HepG2 (cell line): ENCODE measurements around the gene LRRC45. TPM values are rescaled to one million over a fixed set of nuclear protein-coding genes. Genes with fewer than 3 reads are reported as not detected.

Experiments used
- ARID2 ChIP-seq: sonication (generic); formaldehyde crosslinking; IDR thresholded peaks from 2 replicates; pipeline ENCODE4 v1.8.1; 2022; ENCODE audit warnings: mild to moderate bottlenecking, missing genetic modification reagents, borderline replicate concordance
- ATF7-NPFF ChIP-seq: sonication (generic); formaldehyde crosslinking; IDR thresholded peaks from 2 replicates; pipeline ENCODE4 v1.8.1; 2023; ENCODE audit warnings: mild to moderate bottlenecking, low read depth, missing genetic modification reagents, moderate library complexity
- BRD4 ChIP-seq: sonication (generic); formaldehyde crosslinking; IDR thresholded peaks from 2 replicates; pipeline ENCODE4 v1.4.0; 2020; ENCODE audit warnings: missing genetic modification reagents
- CHCHD3 ChIP-seq: sonication (generic); formaldehyde crosslinking; IDR thresholded peaks from 2 replicates; pipeline ENCODE4 v1.8.0; 2022; ENCODE audit warnings: mild to moderate bottlenecking, missing genetic modification reagents, moderate library complexity
- GLI4 ChIP-seq: sonication (generic); formaldehyde crosslinking; IDR thresholded peaks from 2 replicates; pipeline ENCODE4 v1.5.1; 2020; ENCODE audit warnings: missing genetic modification reagents, mild to moderate bottlenecking, moderate library complexity, borderline replicate concordance
- HHEX ChIP-seq: IDR thresholded peaks from 2 replicates; pipeline ENCODE4 v1.6.1; 2016; ENCODE audit warnings: control low read depth
- HIVEP1 ChIP-seq: sonication (generic); formaldehyde crosslinking; IDR thresholded peaks from 2 replicates; pipeline ENCODE4 v1.4.0; 2020; ENCODE audit warnings: mild to moderate bottlenecking, missing genetic modification reagents
- KDM3A ChIP-seq: IDR thresholded peaks from 2 replicates; pipeline ENCODE4 v1.6.1; 2018; ENCODE audit warnings: low read depth, missing compliant biosample characterization
- MXD4 ChIP-seq: IDR thresholded peaks from 2 replicates; pipeline ENCODE4 v1.6.1; 2016; ENCODE audit warnings: mild to moderate bottlenecking, missing biosample characterization, missing genetic modification reagents
- NFATC3 ChIP-seq: sonication (generic); formaldehyde crosslinking; IDR thresholded peaks from 2 replicates; pipeline ENCODE4 v1.5.1; 2020; ENCODE audit warnings: mild to moderate bottlenecking, missing genetic modification reagents
- NFYB ChIP-seq: sonication (generic); formaldehyde crosslinking; IDR thresholded peaks from 2 replicates; pipeline ENCODE4 v1.4.0; 2020; ENCODE audit warnings: missing genetic modification reagents
- POLR2AphosphoS2 ChIP-seq: IDR thresholded peaks from 2 replicates; pipeline ENCODE4 v1.6.1; 2011; ENCODE audit warnings: low read depth, low read length, improper control_type of control experiment
- PRPF4 ChIP-seq: fragments of 200-400 bp; formaldehyde crosslinking; IDR thresholded peaks from 2 replicates; pipeline ENCODE4 v1.6.1; 2016; ENCODE audit warnings: low read length, low read depth; ENCODE audit not compliant: poor library complexity, severe bottlenecking
- SOX5 ChIP-seq: IDR thresholded peaks from 2 replicates; pipeline ENCODE4 v1.6.1; 2016; ENCODE audit warnings: borderline replicate concordance
- SOX6 ChIP-seq, 2 experiments: fragments of 450-650 bp in 1 of 2; sonication (generic) in 1 of 2; formaldehyde crosslinking in 1 of 2; IDR thresholded peaks; 2 replicates each; pipeline versions ENCODE4 v1.4.0 to v1.6.1; 2017 to 2020; ENCODE audit warnings: antibody characterized with exemption in 1 of 2, mild to moderate bottlenecking in 1 of 2, missing genetic modification reagents in 1 of 2
- SRY ChIP-seq: sonication (generic); formaldehyde crosslinking; IDR thresholded peaks from 2 replicates; pipeline ENCODE4 v1.8.0; 2022; ENCODE audit warnings: mild to moderate bottlenecking, missing genetic modification reagents
- XBP1 ChIP-seq: sonication (generic); formaldehyde crosslinking; IDR thresholded peaks from 2 replicates; pipeline ENCODE4 v1.5.0; 2020; ENCODE audit warnings: missing genetic modification reagents
- ZNF564 ChIP-seq: sonication (generic); formaldehyde crosslinking; IDR thresholded peaks from 2 replicates; pipeline ENCODE4 v1.8.1; 2023; ENCODE audit warnings: mild to moderate bottlenecking, missing genetic modification reagents
- ZNF605 ChIP-seq: sonication (generic); formaldehyde crosslinking; IDR thresholded peaks from 2 replicates; pipeline ENCODE4 v1.8.0; 2022; ENCODE audit warnings: mild to moderate bottlenecking, missing genetic modification reagents
- ZNF678 ChIP-seq: sonication (generic); formaldehyde crosslinking; IDR thresholded peaks from 2 replicates; pipeline ENCODE4 v1.4.0; 2020; ENCODE audit warnings: mild to moderate bottlenecking, missing genetic modification reagents
- ZNF839 ChIP-seq: sonication (generic); formaldehyde crosslinking; IDR thresholded peaks from 2 replicates; pipeline ENCODE4 v1.4.0; 2020; ENCODE audit warnings: missing genetic modification reagents, mild to moderate bottlenecking, borderline replicate concordance
- polyA plus RNA-seq, 8 experiments: library from polyadenylated mRNA; depleted of rRNA in 3 of 8; stranded (reverse) in 7 of 8; unstranded in 1 of 8; fragments of >200 nt; fragmentation: Illumina TruSeq in 4 of 8; extraction: Trizol in 4 of 8; gene quantifications; 2 replicates each; pipeline versions ENCODE4 v1.2.1 to v1.2.3, GENCODE V29; 2011 to 2016; ENCODE audit warnings: low read depth in 4 of 8, missing spikeins in 1 of 8, mixed read lengths in 1 of 8; ENCODE audit not compliant: insufficient read depth in 1 of 8
- total RNA-seq, 5 experiments: library from RNA; depleted of rRNA; stranded (reverse); fragments of >200 nt; fragmentation: Illumina TruSeq; extraction: Trizol; gene quantifications; 2 replicates each; pipeline ENCODE4 v1.2.3, GENCODE V29; 2016; ENCODE audit warnings: low read depth in 1 of 5
- TF ChIP-seq, protein P1 (sequence below): sonication (generic); formaldehyde crosslinking; IDR thresholded peaks from 2 replicates; pipeline ENCODE4 v1.5.1; 2020; ENCODE audit warnings: missing genetic modification reagents, mild to moderate bottlenecking, borderline replicate concordance
- TF ChIP-seq, protein P2 (sequence below): sonication (generic); formaldehyde crosslinking; conservative IDR thresholded peaks from 2 replicates; pipeline ENCODE4 v1.4.0; 2020; ENCODE audit warnings: missing genetic modification reagents
- TF ChIP-seq, protein P3 (sequence below): sonication (generic); formaldehyde crosslinking; IDR thresholded peaks from 2 replicates; pipeline ENCODE4 v1.4.0; 2020; ENCODE audit warnings: mild to moderate bottlenecking, missing genetic modification reagents
- TF ChIP-seq, protein P4 (sequence below): sonication (generic); formaldehyde crosslinking; IDR thresholded peaks from 2 replicates; pipeline ENCODE4 v1.4.0; 2020; ENCODE audit warnings: missing genetic modification reagents

LRRC45 gene
- total and polyA plus RNA-seq, 2 of the 13 experiments (the other 11 are each of a cell fraction or from before 2014, with no cell fraction given), result 11.6 to 48.1 TPM

DNA sequence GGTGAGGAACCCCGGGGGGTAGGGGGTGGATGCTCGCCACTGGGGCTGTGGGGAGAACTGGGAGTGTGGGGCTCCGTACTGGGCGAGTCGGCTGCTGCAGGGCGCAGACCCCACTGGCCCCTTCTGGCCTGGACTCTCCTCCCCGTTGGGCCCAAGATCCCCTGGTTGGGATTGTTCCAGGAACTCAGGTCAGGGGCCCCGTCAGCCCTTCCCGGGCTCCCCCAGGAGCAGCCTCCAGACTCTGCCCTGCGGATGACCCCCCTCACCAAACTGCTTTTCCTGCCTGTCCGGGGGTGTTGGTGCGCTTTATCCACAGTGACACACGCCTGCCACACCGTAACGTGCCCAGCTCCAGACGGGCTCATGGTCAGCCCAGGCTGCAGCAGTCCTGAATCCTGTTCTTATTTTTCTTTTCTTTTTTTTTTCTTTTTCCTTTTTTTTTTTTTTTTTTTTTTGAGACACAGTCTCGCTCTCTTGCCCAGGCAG, 21.5 kb upstream of the LRRC45 start (continued):
- TF ChIP-seq, protein P1, sequence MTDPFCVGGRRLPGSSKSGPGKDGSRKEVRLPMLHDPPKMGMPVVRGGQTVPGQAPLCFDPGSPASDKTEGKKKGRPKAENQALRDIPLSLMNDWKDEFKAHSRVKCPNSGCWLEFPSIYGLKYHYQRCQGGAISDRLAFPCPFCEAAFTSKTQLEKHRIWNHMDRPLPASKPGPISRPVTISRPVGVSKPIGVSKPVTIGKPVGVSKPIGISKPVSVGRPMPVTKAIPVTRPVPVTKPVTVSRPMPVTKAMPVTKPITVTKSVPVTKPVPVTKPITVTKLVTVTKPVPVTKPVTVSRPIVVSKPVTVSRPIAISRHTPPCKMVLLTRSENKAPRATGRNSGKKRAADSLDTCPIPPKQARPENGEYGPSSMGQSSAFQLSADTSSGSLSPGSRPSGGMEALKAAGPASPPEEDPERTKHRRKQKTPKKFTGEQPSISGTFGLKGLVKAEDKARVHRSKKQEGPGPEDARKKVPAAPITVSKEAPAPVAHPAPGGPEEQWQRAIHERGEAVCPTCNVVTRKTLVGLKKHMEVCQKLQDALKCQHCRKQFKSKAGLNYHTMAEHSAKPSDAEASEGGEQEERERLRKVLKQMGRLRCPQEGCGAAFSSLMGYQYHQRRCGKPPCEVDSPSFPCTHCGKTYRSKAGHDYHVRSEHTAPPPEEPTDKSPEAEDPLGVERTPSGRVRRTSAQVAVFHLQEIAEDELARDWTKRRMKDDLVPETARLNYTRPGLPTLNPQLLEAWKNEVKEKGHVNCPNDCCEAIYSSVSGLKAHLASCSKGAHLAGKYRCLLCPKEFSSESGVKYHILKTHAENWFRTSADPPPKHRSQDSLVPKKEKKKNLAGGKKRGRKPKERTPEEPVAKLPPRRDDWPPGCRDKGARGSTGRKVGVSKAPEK (CRISPR knock-in tag), result no peak
- TF ChIP-seq SOX6 (IDR thresholded peaks at IDR 0.05) (no peak), SOX6 (CRISPR knock-in tag; IDR thresholded peaks at IDR 0.05) (no peak), ARID2 (CRISPR knock-in tag) (no peak), NFYB (CRISPR knock-in tag) (no peak), KDM3A (CRISPR knock-in tag) (no peak), GLI4 (CRISPR knock-in tag) (no peak), CHCHD3 (CRISPR knock-in tag) (peak; percentile 82; the same call in 1 of the 2 replicates), ATF7-NPFF (CRISPR knock-in tag) (peak; percentile 38; the same call in 1 of the 2 replicates), MXD4 (no peak), SRY (CRISPR knock-in tag) (no peak), HIVEP1 (no peak), SOX5 (no peak), XBP1 (no peak), POLR2AphosphoS2 (no peak), ZNF839 (CRISPR knock-in tag) (no peak), BRD4 (0 out of 2 replicates have a peak, but pooled peaks have one; percentile 14), ZNF678 (CRISPR knock-in tag) (no peak), ZNF564 (CRISPR knock-in tag) (peak; percentile 34; the same call in 1 of the 2 replicates), NFATC3 (CRISPR knock-in tag) (no peak), HHEX (CRISPR knock-in tag) (no peak), ZNF605 (no peak), PRPF4 (peak; percentile 60)
- TF ChIP-seq, protein P2, sequence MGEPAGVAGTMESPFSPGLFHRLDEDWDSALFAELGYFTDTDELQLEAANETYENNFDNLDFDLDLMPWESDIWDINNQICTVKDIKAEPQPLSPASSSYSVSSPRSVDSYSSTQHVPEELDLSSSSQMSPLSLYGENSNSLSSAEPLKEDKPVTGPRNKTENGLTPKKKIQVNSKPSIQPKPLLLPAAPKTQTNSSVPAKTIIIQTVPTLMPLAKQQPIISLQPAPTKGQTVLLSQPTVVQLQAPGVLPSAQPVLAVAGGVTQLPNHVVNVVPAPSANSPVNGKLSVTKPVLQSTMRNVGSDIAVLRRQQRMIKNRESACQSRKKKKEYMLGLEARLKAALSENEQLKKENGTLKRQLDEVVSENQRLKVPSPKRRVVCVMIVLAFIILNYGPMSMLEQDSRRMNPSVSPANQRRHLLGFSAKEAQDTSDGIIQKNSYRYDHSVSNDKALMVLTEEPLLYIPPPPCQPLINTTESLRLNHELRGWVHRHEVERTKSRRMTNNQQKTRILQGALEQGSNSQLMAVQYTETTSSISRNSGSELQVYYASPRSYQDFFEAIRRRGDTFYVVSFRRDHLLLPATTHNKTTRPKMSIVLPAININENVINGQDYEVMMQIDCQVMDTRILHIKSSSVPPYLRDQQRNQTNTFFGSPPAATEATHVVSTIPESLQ, result no peak
- TF ChIP-seq, protein P3, sequence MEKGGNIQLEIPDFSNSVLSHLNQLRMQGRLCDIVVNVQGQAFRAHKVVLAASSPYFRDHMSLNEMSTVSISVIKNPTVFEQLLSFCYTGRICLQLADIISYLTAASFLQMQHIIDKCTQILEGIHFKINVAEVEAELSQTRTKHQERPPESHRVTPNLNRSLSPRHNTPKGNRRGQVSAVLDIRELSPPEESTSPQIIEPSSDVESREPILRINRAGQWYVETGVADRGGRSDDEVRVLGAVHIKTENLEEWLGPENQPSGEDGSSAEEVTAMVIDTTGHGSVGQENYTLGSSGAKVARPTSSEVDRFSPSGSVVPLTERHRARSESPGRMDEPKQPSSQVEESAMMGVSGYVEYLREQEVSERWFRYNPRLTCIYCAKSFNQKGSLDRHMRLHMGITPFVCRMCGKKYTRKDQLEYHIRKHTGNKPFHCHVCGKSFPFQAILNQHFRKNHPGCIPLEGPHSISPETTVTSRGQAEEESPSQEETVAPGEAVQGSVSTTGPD (CRISPR knock-in tag), result no peak
- TF ChIP-seq, protein P4, sequence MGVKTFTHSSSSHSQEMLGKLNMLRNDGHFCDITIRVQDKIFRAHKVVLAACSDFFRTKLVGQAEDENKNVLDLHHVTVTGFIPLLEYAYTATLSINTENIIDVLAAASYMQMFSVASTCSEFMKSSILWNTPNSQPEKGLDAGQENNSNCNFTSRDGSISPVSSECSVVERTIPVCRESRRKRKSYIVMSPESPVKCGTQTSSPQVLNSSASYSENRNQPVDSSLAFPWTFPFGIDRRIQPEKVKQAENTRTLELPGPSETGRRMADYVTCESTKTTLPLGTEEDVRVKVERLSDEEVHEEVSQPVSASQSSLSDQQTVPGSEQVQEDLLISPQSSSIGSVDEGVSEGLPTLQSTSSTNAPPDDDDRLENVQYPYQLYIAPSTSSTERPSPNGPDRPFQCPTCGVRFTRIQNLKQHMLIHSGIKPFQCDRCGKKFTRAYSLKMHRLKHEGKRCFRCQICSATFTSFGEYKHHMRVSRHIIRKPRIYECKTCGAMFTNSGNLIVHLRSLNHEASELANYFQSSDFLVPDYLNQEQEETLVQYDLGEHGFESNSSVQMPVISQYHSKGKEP (CRISPR knock-in tag), result no peak
